Immature natural killer cell (primary cell): Measurements from ENCODE around the gene RBP3. TPM values are rescaled to one million over a fixed set of nuclear protein-coding genes. Genes with fewer than 3 reads are reported as not detected.

Source experiments
- DNase-seq, 3 donors: peaks; one replicate each; pipeline ENCODE4 v3.0.0; 2022; ENCODE audit warnings: mixed read lengths in 1 of 3
- H3K27ac Mint-ChIP-seq, 6 donors: one replicate each; pipeline ENCODE4 v1.8.0; 2020; ENCODE audit warnings: mixed read lengths in 6 of 6, mild to moderate bottlenecking in 5 of 6, inconsistent platforms in 4 of 6, moderate library complexity in 3 of 6
- H3K27me3 Mint-ChIP-seq, 3 donors: one replicate each; pipeline ENCODE4 v1.8.0; 2020 to 2021; ENCODE audit warnings: low read depth in 3 of 3, mild to moderate bottlenecking in 3 of 3, mixed read lengths in 3 of 3, moderate library complexity in 3 of 3, inconsistent platforms in 1 of 3
- H3K36me3 Mint-ChIP-seq, 3 donors: one replicate each; pipeline ENCODE4 v1.8.0; 2020; ENCODE audit warnings: mixed read lengths in 3 of 3, inconsistent platforms in 2 of 3, mild to moderate bottlenecking in 2 of 3
- H3K4me1 Mint-ChIP-seq, 2 donors: one replicate each; pipeline ENCODE4 v1.8.0; 2020; ENCODE audit warnings: inconsistent platforms in 2 of 2, mild to moderate bottlenecking in 2 of 2, mixed read lengths in 2 of 2, moderate library complexity in 1 of 2
- H3K4me3 Mint-ChIP-seq, 5 donors: one replicate each; pipeline ENCODE4 v1.8.0; 2020; ENCODE audit warnings: mild to moderate bottlenecking in 5 of 5, mixed read lengths in 5 of 5, inconsistent platforms in 3 of 5, moderate library complexity in 3 of 5
- H3K9me3 Mint-ChIP-seq, 6 donors: one replicate each; pipeline ENCODE4 v1.8.0; 2020; ENCODE audit warnings: mild to moderate bottlenecking in 6 of 6, mixed read lengths in 6 of 6, inconsistent platforms in 4 of 6, moderate library complexity in 3 of 6
- polyA plus RNA-seq, 3 donors: library from polyadenylated mRNA; unstranded; fragments of 300-500 nt; fragmentation: Illumina TruSeq; gene quantifications; one replicate each; pipeline ENCODE4 v1.2.3, GENCODE V29; 2021

Gene RBP3
- polyA plus RNA-seq, 3 donors from 2014 or later = not detected

DNA sequence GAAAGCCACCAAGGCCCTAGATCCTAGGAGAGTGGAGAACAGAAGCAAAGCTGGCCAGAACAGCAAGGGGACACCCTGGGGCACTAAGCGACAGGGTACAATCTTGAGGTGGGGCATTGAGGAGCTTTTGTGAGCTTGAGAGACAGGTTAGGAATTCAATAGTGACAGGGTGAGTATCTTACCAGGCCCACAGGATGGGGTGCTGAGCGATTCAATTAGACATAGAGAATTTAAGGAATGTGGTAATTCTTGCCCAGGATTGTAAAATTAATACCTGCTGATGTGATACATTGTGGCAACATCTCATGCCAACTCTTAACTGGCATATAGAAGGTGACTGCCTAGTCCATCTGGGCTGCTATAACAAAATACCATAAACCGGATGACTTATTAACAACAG is 14.0 kb downstream of the RBP3 start:
- H3K27me3 Mint-ChIP-seq = peaks cover 2% of the 10 kb centered on the region in 3 donors
- DNase-seq = no peak
- H3K9me3 Mint-ChIP-seq = no peaks in the 10 kb centered on the region
- no peaks in the 10 kb centered on the region for H3K4me1 Mint-ChIP-seq
- H3K27ac Mint-ChIP-seq = no peak overlapping the region
- H3K4me3 Mint-ChIP-seq = no peak overlapping the region
- H3K36me3 Mint-ChIP-seq = no peaks in the 10 kb centered on the region

DNA sequence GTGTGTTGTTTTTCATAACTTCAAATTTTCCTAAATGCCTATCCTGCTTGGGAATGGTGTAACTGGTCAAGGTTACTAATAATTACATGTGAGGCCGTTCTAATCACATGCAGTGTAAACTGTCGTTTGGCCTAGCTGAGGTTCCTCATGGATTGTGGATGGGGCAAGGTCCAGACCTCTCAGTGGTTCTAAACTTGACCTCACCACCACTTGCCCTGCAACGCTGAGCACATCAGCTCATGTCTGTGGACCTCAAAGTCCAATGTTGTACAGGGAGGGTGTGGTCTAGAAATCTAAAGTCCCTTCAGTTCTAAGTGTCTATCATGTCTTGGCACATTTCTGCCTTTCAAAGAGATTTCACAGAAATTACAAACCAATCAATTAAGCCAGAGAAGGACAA is 15.6 kb downstream of the RBP3 start:
- Mint-ChIP-seq H3K9me3 (no peaks in the 10 kb centered on the region), H3K27me3 (peaks cover 2% of the 10 kb centered on the region in 3 donors), H3K4me1 (no peaks in the 10 kb centered on the region), H3K27ac (no peak overlapping the region), H3K4me3 (no peak overlapping the region), H3K36me3 (no peaks in the 10 kb centered on the region)
- no peak for DNase-seq

DNA sequence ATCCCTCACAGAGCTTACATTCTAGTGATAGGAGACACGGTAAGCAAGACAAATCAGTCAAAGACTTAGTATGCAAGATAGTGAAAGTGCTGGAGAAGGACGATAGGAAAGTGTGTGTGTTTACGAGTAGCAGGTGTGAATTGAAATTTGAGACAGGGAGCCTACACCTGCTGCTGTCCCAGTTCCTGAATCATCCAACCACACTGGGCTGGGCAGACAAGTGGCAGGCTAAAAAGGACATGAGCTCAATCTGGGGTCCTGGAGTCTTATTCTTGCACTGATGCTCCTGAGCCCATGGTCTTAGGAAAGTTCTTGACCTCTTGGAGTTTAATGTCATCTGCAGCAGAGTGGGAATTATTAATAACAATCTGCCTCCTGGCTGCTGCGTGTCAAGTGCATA is 16.2 kb downstream of the RBP3 start:
- Mint-ChIP-seq H3K27me3 (peaks cover 2% of the 10 kb centered on the region in 3 donors), H3K9me3 (no peaks in the 10 kb centered on the region), H3K4me3 (no peak overlapping the region), H3K36me3 (no peaks in the 10 kb centered on the region), H3K27ac (no peak overlapping the region), H3K4me1 (no peaks in the 10 kb centered on the region)
- no peak for DNase-seq

DNA sequence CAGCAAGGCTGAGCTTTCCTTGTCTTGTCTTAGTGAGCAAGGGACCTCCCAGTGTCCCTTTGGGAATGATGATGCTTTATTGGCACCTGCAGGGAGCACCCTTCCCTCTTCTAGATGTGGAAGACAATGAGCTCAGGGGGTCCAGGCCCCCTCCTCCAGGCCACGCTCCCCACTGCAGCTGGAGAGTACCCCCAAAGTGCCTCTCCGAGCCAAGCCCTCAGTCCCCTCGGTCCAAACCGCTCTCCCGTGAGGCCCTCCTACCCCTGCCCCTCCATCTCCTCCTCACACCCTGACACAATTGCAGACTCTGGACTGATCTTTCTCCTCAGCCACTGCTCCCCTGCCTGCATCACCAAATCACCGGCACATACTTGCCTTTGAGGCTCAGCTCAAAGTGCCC is 16.7 kb downstream of the RBP3 start:
- Mint-ChIP-seq H3K4me3 (no peak overlapping the region), H3K27ac (no peak overlapping the region), H3K36me3 (no peaks in the 10 kb centered on the region), H3K4me1 (no peaks in the 10 kb centered on the region), H3K27me3 (peaks cover 2% of the 10 kb centered on the region in 3 donors), H3K9me3 (no peaks in the 10 kb centered on the region)
- no peak for DNase-seq

- H3K9me3 Mint-ChIP-seq = no peaks in the 10 kb centered on the region
- DNase-seq = no peak
- H3K27ac Mint-ChIP-seq = no peak overlapping the region
- H3K4me3 Mint-ChIP-seq = no peak overlapping the region
- peaks cover 2% of the 10 kb centered on the region in 3 donors for H3K27me3 Mint-ChIP-seq
- no peaks in the 10 kb centered on the region for H3K36me3 Mint-ChIP-seq
- H3K4me1 Mint-ChIP-seq = no peaks in the 10 kb centered on the region
These were observed 17.4 kb downstream of the RBP3 start for GRCh38 chr10:47365431-47366180.

- Mint-ChIP-seq H3K27me3 (peaks cover 2% of the 10 kb centered on the region in 3 donors), H3K9me3 (no peaks in the 10 kb centered on the region), H3K27ac (no peak overlapping the region), H3K4me1 (no peaks in the 10 kb centered on the region), H3K36me3 (no peaks in the 10 kb centered on the region), H3K4me3 (no peak overlapping the region)
- no peak for DNase-seq
These were observed 18.0 kb downstream of the RBP3 start for GRCh38 chr10:47366181-47366631.

DNA sequence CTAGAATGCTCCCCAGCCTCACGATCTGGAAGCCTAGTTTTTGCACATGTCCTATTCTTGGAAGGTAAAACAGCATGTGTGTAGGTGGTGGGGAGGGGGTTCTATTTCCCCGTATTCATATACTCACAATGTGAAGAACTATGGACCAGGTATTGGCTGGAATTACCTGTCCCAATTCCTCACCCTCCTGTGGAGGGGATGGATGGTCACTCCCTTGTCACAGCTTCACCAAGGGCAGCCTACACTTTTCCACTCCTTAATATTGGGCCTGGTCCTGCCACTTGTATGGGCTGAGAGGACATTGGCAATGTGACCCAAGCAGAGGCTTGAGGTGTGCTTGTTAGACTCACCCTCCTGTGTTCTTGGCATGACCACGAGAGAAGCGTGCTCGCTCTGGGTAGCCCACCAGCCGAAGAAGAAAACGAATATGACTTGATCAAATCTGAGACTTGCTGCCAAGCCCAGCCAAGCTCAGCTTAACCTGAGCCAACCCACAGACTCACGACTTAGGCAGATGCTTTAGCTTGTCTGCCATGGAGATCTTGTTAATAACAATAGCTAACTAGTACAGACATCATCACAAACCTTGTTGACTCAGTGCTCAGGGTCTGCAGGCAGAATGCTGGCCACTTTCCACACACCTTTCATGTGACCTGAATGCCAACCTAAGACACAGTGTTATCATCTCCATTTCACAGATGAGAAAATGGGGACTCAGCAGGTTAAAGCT is 18.7 kb downstream of the RBP3 start:
- H3K27me3 Mint-ChIP-seq = peaks cover 2% of the 10 kb centered on the region in 3 donors
- no peaks in the 10 kb centered on the region for H3K4me1 Mint-ChIP-seq
- no peak overlapping the region for H3K4me3 Mint-ChIP-seq
- no peaks in the 10 kb centered on the region for H3K9me3 Mint-ChIP-seq
- no peaks in the 10 kb centered on the region for H3K36me3 Mint-ChIP-seq
- DNase-seq = no peak
- no peak overlapping the region for H3K27ac Mint-ChIP-seq

GRCh38 chr10:47367646-47368045 is 19.5 kb downstream of the RBP3 start:
- no peaks in the 10 kb centered on the region for H3K4me1 Mint-ChIP-seq

GRCh38 chr10:47368431-47369180 is 20.4 kb downstream of the RBP3 start:
- no peak overlapping the region for H3K4me3 Mint-ChIP-seq
- no peak overlapping the region for H3K27ac Mint-ChIP-seq
- H3K27me3 Mint-ChIP-seq = peaks cover 2 to 4% (median 2%) of the 10 kb centered on the region in 3 donors
- H3K4me1 Mint-ChIP-seq = no peaks in the 10 kb centered on the region
- H3K9me3 Mint-ChIP-seq = no peaks in the 10 kb centered on the region
- H3K36me3 Mint-ChIP-seq = no peaks in the 10 kb centered on the region
- DNase-seq = no peak

More at GRCh38 chr10:47367646-47368045, 19.5 kb downstream of the RBP3 start:
- no peak for DNase-seq
- Mint-ChIP-seq H3K9me3 (no peaks in the 10 kb centered on the region), H3K27me3 (peaks cover 2% of the 10 kb centered on the region in 3 donors), H3K27ac (no peak overlapping the region), H3K4me3 (no peak overlapping the region), H3K36me3 (no peaks in the 10 kb centered on the region)

DNA sequence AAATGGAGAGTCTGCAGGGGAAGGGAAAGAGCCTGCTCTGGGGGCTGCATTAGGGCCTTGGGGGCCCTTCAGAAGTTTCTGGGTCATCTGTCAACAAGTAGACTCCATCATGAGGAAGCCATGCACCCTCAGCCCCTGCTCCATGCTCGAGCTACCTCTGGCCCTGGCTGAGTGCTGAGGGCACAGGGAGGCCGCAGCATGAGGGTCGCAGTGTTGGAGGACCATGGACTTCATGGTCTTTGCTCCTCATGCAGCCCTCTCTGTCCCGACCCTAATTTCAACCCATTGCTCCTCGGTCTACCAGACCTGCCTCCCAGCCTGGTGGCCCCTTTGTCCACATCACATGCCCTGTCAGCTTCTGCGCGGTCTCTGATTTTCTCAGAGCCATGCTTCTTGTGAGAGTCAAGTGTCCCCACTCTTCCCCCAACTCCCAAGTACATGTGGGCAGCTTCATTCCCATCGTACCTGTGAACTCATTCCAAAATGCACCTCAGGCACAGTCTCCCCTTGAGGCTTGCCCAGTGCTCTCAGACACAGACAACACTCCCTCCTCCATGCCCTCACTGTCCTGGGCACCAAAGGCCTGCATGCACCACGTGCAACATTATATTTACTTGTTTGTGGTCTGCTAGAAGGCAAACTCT is 21.2 kb downstream of the RBP3 start:
- no peak overlapping the region for H3K4me3 Mint-ChIP-seq
- DNase-seq = no peak
- peak overlapping the region in 1 of 6 donors; percentile 26 for H3K27ac Mint-ChIP-seq
- no peaks in the 10 kb centered on the region for H3K9me3 Mint-ChIP-seq
- no peaks in the 10 kb centered on the region for H3K36me3 Mint-ChIP-seq
- peaks cover 0 to 4% (median 2%) of the 10 kb centered on the region in 3 donors for H3K27me3 Mint-ChIP-seq
- no peaks in the 10 kb centered on the region for H3K4me1 Mint-ChIP-seq

GRCh38 chr10:47370015-47370767 is 22.0 kb downstream of the RBP3 start:
- Mint-ChIP-seq H3K4me3 (no peak overlapping the region), H3K36me3 (no peaks in the 10 kb centered on the region), H3K4me1 (no peaks in the 10 kb centered on the region), H3K27ac (no peak overlapping the region), H3K27me3 (peaks cover 0 to 4% (median 2%) of the 10 kb centered on the region in 3 donors), H3K9me3 (no peaks in the 10 kb centered on the region)
- DNase-seq = no peak

GRCh38 chr10:47370878-47371277 is 22.7 kb downstream of the RBP3 start:
- peaks cover 0 to 4% (median 1%) of the 10 kb centered on the region in 3 donors for H3K27me3 Mint-ChIP-seq
- H3K4me1 Mint-ChIP-seq = no peaks in the 10 kb centered on the region
- no peak for DNase-seq

More at GRCh38 chr10:47370878-47371277, 22.7 kb downstream of the RBP3 start:
- no peak overlapping the region for H3K4me3 Mint-ChIP-seq
- no peaks in the 10 kb centered on the region for H3K9me3 Mint-ChIP-seq
- H3K27ac Mint-ChIP-seq = no peak overlapping the region
- no peaks in the 10 kb centered on the region for H3K36me3 Mint-ChIP-seq
